B cell (primary cell): ENCODE measurements around the gene ALOX5AP. TPM values are rescaled to one million over a fixed set of nuclear protein-coding genes. Genes with fewer than 3 reads are reported as not detected.

Experiments
- ATAC-seq: fragments of 200-7000 bp; cut with Tn5 transposase; one replicate; pipeline ENCODE4 v1.10.0; 2021; ENCODE audit warnings: low read depth, mild to moderate bottlenecking, moderate number of reproducible peaks, moderate library complexity
- CTCF ChIA-PET: fragments of 350-600 bp; sonication (Branson Sonifier 250); formaldehyde crosslinking; loops from one replicate; lab custom pipeline; 2021; ENCODE audit warnings: antibody characterized with exemption, inconsistent platforms; lab: Charles Lee
- POLR2A ChIA-PET: fragments of 350-600 bp; sonication (Branson Sonifier 250); formaldehyde crosslinking; loops from one replicate; lab custom pipeline; 2021; ENCODE audit warnings: antibody characterized with exemption; lab: Charles Lee
- DNase-seq: peaks from one replicate; pipeline ENCODE4 v3.0.0; 2013
- H2AFZ ChIP-seq: 2 replicates; pipeline ENCODE4 v1.6.1; 2012; ENCODE audit warnings: mild to moderate bottlenecking, low read depth, low read length; ENCODE audit not compliant: insufficient read depth, poor library complexity, severe bottlenecking
- H3K27ac ChIP-seq, 2 donors: 1 replicate in 1 of 2; 2 replicates in 1 of 2; pipeline ENCODE4 v1.5.1; 2012 to 2013; ENCODE audit warnings: low read length in 2 of 2, mild to moderate bottlenecking in 2 of 2, moderate library complexity in 1 of 2
- H3K27me3 ChIP-seq, 4 experiments: fragments of 200-600 bp in 1 of 4; sonication (generic) in 1 of 4; replicated peaks in 1 of 4; 1 replicate in 2 of 4; 2 replicates in 2 of 4; pipeline versions ENCODE4 v1.6.1 to v1.7.0; 2013 to 2016; ENCODE audit warnings: low read length in 3 of 4, mild to moderate bottlenecking in 2 of 4, mixed read lengths in 1 of 4, moderate library complexity in 1 of 4; ENCODE audit not compliant: insufficient read depth in 4 of 4, control insufficient read depth in 3 of 4; ENCODE audit errors: control extremely low read depth in 1 of 4
- H3K36me3 ChIP-seq, 2 experiments: replicated peaks in 1 of 2; 1 replicate in 1 of 2; 2 replicates in 1 of 2; pipeline versions ENCODE4 v1.6.1 to v1.7.1; 2013; ENCODE audit warnings: low read length in 1 of 2; ENCODE audit not compliant: insufficient read depth in 2 of 2, control insufficient read depth in 1 of 2; ENCODE audit errors: control extremely low read depth in 1 of 2, extremely low read depth in 1 of 2
- H3K4me1 ChIP-seq, 2 donors: fragments of 200-600 bp in 1 of 2; sonication (generic) in 1 of 2; 1 replicate in 1 of 2; 2 replicates in 1 of 2; pipeline versions ENCODE4 v1.5.1 to v1.6.1; 2013 to 2017; ENCODE audit warnings: low read length in 2 of 2; ENCODE audit not compliant: control insufficient read depth in 2 of 2, insufficient read depth in 2 of 2
- H3K4me2 ChIP-seq: replicated peaks from 2 replicates; pipeline ENCODE3; 2012; ENCODE audit warnings: mild to moderate bottlenecking, low read depth, low read length; ENCODE audit not compliant: poor library complexity, severe bottlenecking
- H3K4me3 ChIP-seq, 5 experiments: fragments of 200-600 bp in 1 of 5; sonication (generic) in 1 of 5; 1 replicate in 3 of 5; 2 replicates in 2 of 5; pipeline versions ENCODE4 v1.5.1 to v1.7.0; 2011 to 2016; ENCODE audit warnings: low read length in 4 of 5, mild to moderate bottlenecking in 4 of 5, low read depth in 2 of 5, control low read depth in 1 of 5, moderate library complexity in 1 of 5; ENCODE audit not compliant: insufficient read depth in 1 of 5; ENCODE audit errors: control extremely low read depth in 1 of 5, extremely low read depth in 1 of 5
- H3K79me2 ChIP-seq: fragments of 200-600 bp; sonication (generic); one replicate; pipeline ENCODE4 v1.6.0; 2016; ENCODE audit warnings: low read length; ENCODE audit not compliant: control insufficient read depth, insufficient read depth
- H3K9ac ChIP-seq: fragments of 200-600 bp; sonication (generic); 2 replicates; pipeline ENCODE4 v1.6.1; 2017; ENCODE audit warnings: mild to moderate bottlenecking, low read length, moderate library complexity
- H3K9me3 ChIP-seq, 3 donors: one replicate each; pipeline versions ENCODE4 v1.6.1 to v1.7.1; 2013; ENCODE audit warnings: low read length in 2 of 3; ENCODE audit not compliant: control insufficient read depth in 2 of 3, insufficient read depth in 1 of 3; ENCODE audit errors: control extremely low read depth in 1 of 3
- H4K20me1 ChIP-seq: 2 replicates; pipeline ENCODE4 v1.6.0; 2012; ENCODE audit warnings: mild to moderate bottlenecking, low read length; ENCODE audit not compliant: insufficient read depth, control insufficient read depth, poor library complexity, severe bottlenecking
- H3K27ac Mint-ChIP-seq: one replicate; pipeline ENCODE4 v1.8.0; 2021; ENCODE audit warnings: mixed read lengths
- H3K27me3 Mint-ChIP-seq: one replicate; pipeline ENCODE4 v1.8.0; 2021; ENCODE audit warnings: mixed read lengths
- H3K4me1 Mint-ChIP-seq: one replicate; pipeline ENCODE4 v1.8.0; 2021; ENCODE audit warnings: mixed read lengths
- H3K4me3 Mint-ChIP-seq: one replicate; pipeline ENCODE4 v1.8.0; 2021; ENCODE audit warnings: mixed read lengths
- H3K9me3 Mint-ChIP-seq: one replicate; pipeline ENCODE4 v1.8.0; 2022; ENCODE audit warnings: mixed read lengths; ENCODE audit not compliant: insufficient read depth
- CTCF ChIP-seq: fragments of 200-600 bp; IDR thresholded peaks from one replicate; pipeline ENCODE4 v1.8.0; 2022; ENCODE audit warnings: antibody characterized with exemption, mild to moderate bottlenecking
- EZH2 ChIP-seq: IDR thresholded peaks from 2 replicates; pipeline ENCODE4 v1.6.1; 2012; ENCODE audit warnings: borderline replicate concordance, low read depth, mild to moderate bottlenecking, moderate library complexity, low read length; ENCODE audit not compliant: insufficient read depth, poor library complexity, severe bottlenecking
- WGBS: methylation state at CpG from one replicate; pipeline ENCODE4 v1.1.5; 2013; ENCODE audit warnings: missing lambda C conversion rate; ENCODE audit not compliant: insufficient coverage; 5-methylcytosine and 5-hydroxymethylcytosine counted together
- intact Hi-C: fragments of 100-400 bp; cut with micrococcal nuclease; formaldehyde crosslinking; loops from one replicate; pipeline ENCODE4 v1.10.0; 2022
- polyA plus RNA-seq: library from polyadenylated mRNA; depleted of rRNA; stranded (reverse); fragments of >200 nt; gene quantifications from 2 replicates; pipeline ENCODE4 v1.2.3, GENCODE V29; 2012
- total RNA-seq, 2 donors: library from RNA; stranded (reverse); fragments of 120-200 nt in 1 of 2; gene quantifications; 1 replicate in 1 of 2; 2 replicates in 1 of 2; pipeline versions ENCODE4 v1.2.3 to v1.2.4, GENCODE V29; 2013 to 2022

ALOX5AP gene
- total and polyA plus RNA-seq, 2 donors (not counting 1 experiment from before 2014, with no cell fraction given), result 81.4 to 87.5 TPM

GRCh38 chr13:30805132-30805537 is 69.8 kb downstream of the ALOX5AP start:
- no peak for TF ChIP-seq EZH2
- TF ChIP-seq CTCF, result no peak
- Histone ChIP-seq H2AFZ (no peak overlapping the region), H3K36me3 (no peaks in the 10 kb centered on the region), H3K27me3 (peaks cover 0 to 8% (median 0%) of the 10 kb centered on the region in 4 experiments), H3K9ac (no peak overlapping the region), H4K20me1 (no peaks in the 10 kb centered on the region), H3K79me2 (no peaks in the 10 kb centered on the region), H3K4me2 (no peak overlapping the region), H3K4me3 (no peak overlapping the region), H3K4me1 (peaks cover 8 to 9% of the 10 kb centered on the region in 2 donors), H3K9me3 (peaks cover 0 to 7% (median 0%) of the 10 kb centered on the region in 3 donors), H3K27ac (no peak overlapping the region)
- no peak for DNase-seq
- no peaks in the 10 kb centered on the region for H3K27me3 Mint-ChIP-seq
- ATAC-seq, result no peak
- ChIA-PET POLR2A (no interaction called here), CTCF (interaction anchor here (0.6 to 1.8 kb wide), 8 partner anchors 8 to 1297 kb away, joined by 3 to 9 read pairs (median 4); no protein-coding TSS in a partner anchor)
- intact Hi-C loops, result loop anchor here (10.0 kb wide), 1 partner anchor 160 kb away; no protein-coding TSS in a partner anchor
- WGBS, result 100% methylated on average over 3 of the region's 4 CpGs
- H3K9me3 Mint-ChIP-seq, result no peaks in the 10 kb centered on the region
- H3K4me1 Mint-ChIP-seq, result peaks cover 11% of the 10 kb centered on the region
- H3K4me3 Mint-ChIP-seq, result no peak overlapping the region
- no peak overlapping the region for H3K27ac Mint-ChIP-seq

DNA sequence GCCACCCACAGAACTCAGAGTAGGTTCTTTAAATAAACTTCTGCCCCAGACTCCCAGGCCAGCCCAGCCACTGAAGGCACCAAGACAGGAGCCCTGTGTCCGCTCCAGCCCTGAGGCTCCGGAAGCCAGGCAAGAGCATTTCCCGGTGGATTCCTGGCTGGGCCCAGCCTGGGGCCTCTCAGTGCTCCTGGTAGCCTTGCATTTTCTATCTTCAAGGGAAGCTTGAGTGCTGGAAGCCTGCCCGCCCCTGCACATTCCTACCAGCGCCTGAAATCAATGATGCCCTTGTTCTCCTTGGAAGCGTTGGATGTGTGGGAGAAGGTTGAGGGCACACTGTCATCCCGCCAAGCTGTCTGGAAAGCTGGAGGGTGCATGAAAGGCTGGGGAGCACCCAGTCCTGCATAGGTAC is 70.3 kb downstream of the ALOX5AP start:
- 97% methylated on average over 7 of the region's 7 CpGs for WGBS
- H3K9me3 ChIP-seq, result peaks cover 0 to 7% (median 0%) of the 10 kb centered on the region in 3 donors
- ChIA-PET CTCF (interaction anchor here (0.6 to 1.8 kb wide), 8 partner anchors 9 to 1298 kb away, joined by 3 to 9 read pairs (median 3); no protein-coding TSS in a partner anchor), POLR2A (no interaction called here)
- H3K79me2 ChIP-seq, result no peaks in the 10 kb centered on the region
- no peak overlapping the region for H2AFZ ChIP-seq
- H3K27me3 Mint-ChIP-seq, result no peaks in the 10 kb centered on the region
- ATAC-seq (no peak), DNase-seq (no peak)
- no peak overlapping the region for H3K27ac Mint-ChIP-seq
- peaks cover 11% of the 10 kb centered on the region for H3K4me1 Mint-ChIP-seq
- H3K27ac ChIP-seq, result no peak overlapping the region
- intact Hi-C loops, result loop anchor here (10.0 kb wide), 1 partner anchor 161 kb away; no protein-coding TSS in a partner anchor
- H3K4me2 ChIP-seq, result no peak overlapping the region
- H3K36me3 ChIP-seq, result no peaks in the 10 kb centered on the region
- H3K4me3 ChIP-seq, result no peak overlapping the region
- peaks cover 8 to 9% of the 10 kb centered on the region in 2 donors for H3K4me1 ChIP-seq
- TF ChIP-seq CTCF, result no peak
- TF ChIP-seq EZH2, result no peak
- H3K9me3 Mint-ChIP-seq, result no peaks in the 10 kb centered on the region
- no peaks in the 10 kb centered on the region for H4K20me1 ChIP-seq
- peaks cover 0 to 8% (median 0%) of the 10 kb centered on the region in 4 experiments for H3K27me3 ChIP-seq
- H3K9ac ChIP-seq, result no peak overlapping the region
- no peak overlapping the region for H3K4me3 Mint-ChIP-seq
